Renal cortex interstitium (tissue), 11 donors: Measurements from ENCODE around the gene FKRP. TPM values are rescaled to one million over a fixed set of nuclear protein-coding genes. Genes with fewer than 3 reads are reported as not detected.

Experiments used
- DNase-seq, 11 donors: peaks; one replicate each; pipeline ENCODE4 v3.0.0-alpha.2; 2013; ENCODE audit warnings: low read depth in 9 of 11, low spot score in 4 of 11; ENCODE audit errors: extremely low read depth in 1 of 11
- polyA plus RNA-seq, 3 donors: library from polyadenylated mRNA; unstranded; fragments of 120-200 nt; gene quantifications; one replicate each; pipeline ENCODE4 v1.2.1, GENCODE V29; 2013; ENCODE audit not compliant: insufficient read length in 3 of 3

Gene FKRP
- polyA plus RNA-seq, 3 donors = 19.7 to 25.3 (median 22.1) TPM

GRCh38 chr19:46727757-46728156 is 18.1 kb upstream of the FKRP start:
- DNase-seq = no peak

GRCh38 chr19:46728208-46728607 is 17.6 kb upstream of the FKRP start:
- peak in 1 of 11 donors; percentile 20 for DNase-seq

GRCh38 chr19:46728693-46729339 is 17.0 kb upstream of the FKRP start:
- peak in 1 of 11 donors; percentile 50 for DNase-seq

- DNase-seq = no peak
These were observed 16.2 kb upstream of the FKRP start for GRCh38 chr19:46729696-46730095.

- no peak for DNase-seq
These were observed 15.7 kb upstream of the FKRP start for GRCh38 chr19:46730187-46730586.

GRCh38 chr19:46730595-46730994 is 15.3 kb upstream of the FKRP start:
- no peak for DNase-seq

GRCh38 chr19:46731007-46731501 is 14.8 kb upstream of the FKRP start:
- DNase-seq = no peak

GRCh38 chr19:46731584-46731983 is 14.3 kb upstream of the FKRP start:
- DNase-seq = no peak

- no peak for DNase-seq
These were observed 13.5 kb upstream of the FKRP start for GRCh38 chr19:46732172-46732938.

- DNase-seq = no peak
These were observed 12.7 kb upstream of the FKRP start for GRCh38 chr19:46732966-46733689.

GRCh38 chr19:46733690-46734292 is 12.1 kb upstream of the FKRP start:
- no peak for DNase-seq

GRCh38 chr19:46736531-46737297 is 9.1 kb upstream of the FKRP start:
- DNase-seq = no peak

- no peak for DNase-seq
These were observed 8.6 kb upstream of the FKRP start for GRCh38 chr19:46737298-46737654.

GRCh38 chr19:46737761-46738171 is 8.1 kb upstream of the FKRP start:
- DNase-seq = no peak

GRCh38 chr19:46739290-46739771 is 6.5 kb upstream of the FKRP start:
- DNase-seq = no peak

GRCh38 chr19:46741447-46741846 is 4.4 kb upstream of the FKRP start:
- DNase-seq = no peak

- DNase-seq = no peak
These were observed 2.9 kb upstream of the FKRP start for GRCh38 chr19:46742926-46743480.

GRCh38 chr19:46744005-46744691 is 1.7 kb upstream of the FKRP start:
- DNase-seq = no peak
